Activated gamma-delta T cell treated with Interleukin-2 at 50 U/mL for 16 hours (primary cell): ENCODE data around the gene BCO2.
"Not testable (repeated sequence)": the region's sequence is repeated elsewhere in the genome, so short reads cannot be mapped to it uniquely, and the experiment has no call there.

Source experiments
- DNase-seq: peaks from one replicate; pipeline ENCODE4 v3.0.0-alpha.2; 2020

Gene BCO2

GRCh38 chr11:112174789-112175598, at the start of gene BCO2:
Gene BCO2 (plus strand): TSS chr11:112175512. CDS start chr11:112175602, 90 bp downstream.
- peak; percentile 23 for DNase-seq

DNA sequence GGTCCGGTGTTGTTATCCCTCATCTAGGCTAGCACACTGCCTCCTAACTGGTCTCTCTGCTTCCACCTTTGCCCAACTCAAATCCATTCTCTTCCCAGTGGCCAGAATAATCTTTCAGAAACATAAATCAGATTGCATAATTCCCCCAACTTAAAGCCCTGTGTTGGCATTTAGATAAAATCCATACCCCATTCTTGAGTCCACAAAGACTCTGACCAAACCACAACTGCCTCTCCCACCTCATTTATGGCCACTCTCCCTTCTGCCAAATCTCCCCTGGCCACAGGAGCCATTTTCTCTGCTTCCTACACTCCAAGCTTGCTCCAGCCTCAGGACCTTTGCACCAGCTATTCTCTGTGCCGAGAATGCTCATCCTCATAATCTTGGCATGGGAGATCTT, 48.3 kb upstream of the BCO2 start:
- DNase-seq, result no peak

DNA sequence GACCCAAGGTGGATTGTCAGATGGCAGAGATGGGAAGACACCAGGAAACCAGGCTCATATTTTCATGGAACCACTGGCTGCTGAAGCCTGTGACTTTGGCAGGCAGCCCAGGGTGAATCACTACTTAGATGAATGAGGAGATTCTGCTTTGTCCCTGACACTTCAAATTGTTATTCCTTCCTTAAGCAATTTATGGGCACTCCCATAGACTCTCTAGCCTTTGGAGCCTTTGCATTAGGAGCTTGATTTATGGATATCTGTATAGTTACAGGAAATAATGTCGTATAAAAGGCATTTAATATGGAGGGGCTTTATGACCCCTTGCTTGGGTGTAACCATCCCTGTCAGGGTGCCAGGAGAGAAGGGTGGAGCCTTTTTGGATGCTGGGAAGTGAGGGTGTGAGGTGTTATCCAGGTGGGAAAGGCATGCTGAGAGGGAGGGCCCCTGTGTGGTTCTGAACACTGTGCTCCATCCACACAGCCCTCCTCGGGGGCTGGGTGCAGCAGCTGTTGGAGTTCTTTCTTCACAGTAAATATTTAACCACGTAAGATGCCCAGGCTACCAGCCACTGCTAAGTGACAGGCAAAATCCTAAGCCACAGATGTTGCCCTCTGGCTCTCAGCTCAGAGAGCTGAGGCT, 46.7 kb upstream of the BCO2 start:
- DNase-seq, result no peak

- no peak for DNase-seq
Observed at GRCh38 chr11:112129656-112130055, 45.7 kb upstream of the BCO2 start.

DNA sequence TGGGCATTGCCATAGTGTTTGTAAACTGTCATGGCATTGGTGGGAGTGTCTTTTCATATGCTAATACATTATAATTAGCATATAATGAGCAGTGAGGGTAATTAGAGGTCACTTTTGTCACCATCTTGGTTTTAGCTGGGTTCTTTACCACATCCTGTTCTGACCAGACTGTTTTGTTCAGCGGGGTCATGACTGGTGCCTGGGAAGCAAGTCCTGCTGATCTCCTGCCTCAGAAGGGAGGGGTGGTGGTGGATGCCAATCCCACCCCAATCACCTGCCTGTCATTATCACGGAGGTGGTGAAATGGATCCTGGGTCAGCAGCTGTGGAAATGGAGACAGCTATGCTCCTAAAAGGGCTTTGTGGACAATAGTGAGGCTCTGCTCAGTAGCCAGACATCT, 42.6 kb upstream of the BCO2 start:
- no peak for DNase-seq

- no peak for DNase-seq
Observed at GRCh38 chr11:112134473-112134872, 40.8 kb upstream of the BCO2 start.

- DNase-seq, result no peak
Observed at GRCh38 chr11:112143597-112143996, 31.7 kb upstream of the BCO2 start.

DNA sequence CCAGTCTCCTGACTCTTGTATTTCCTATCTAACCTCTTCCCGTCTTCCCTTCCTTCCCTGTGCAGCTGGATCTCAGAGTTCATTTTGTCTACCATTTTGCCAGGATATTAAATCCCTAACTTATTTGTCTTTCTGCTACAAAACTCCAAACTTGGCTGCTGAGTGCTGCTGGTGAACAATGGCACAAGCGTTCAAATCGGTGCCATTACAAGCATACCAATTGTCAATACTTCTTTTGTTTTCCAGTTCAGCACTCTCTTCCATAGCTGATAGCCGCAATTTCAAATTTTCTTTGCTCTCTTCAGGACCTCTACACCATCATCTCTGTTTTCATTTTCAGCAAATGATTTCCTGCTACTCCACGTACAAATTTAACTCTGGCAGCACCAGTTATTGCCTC, 24.8 kb upstream of the BCO2 start:
- no peak for DNase-seq

- DNase-seq, result no peak
Observed at GRCh38 chr11:112156153-112156955, 19.0 kb upstream of the BCO2 start.

GRCh38 chr11:112156956-112157766, 18.2 kb upstream of the BCO2 start:
- DNase-seq, result no peak

DNA sequence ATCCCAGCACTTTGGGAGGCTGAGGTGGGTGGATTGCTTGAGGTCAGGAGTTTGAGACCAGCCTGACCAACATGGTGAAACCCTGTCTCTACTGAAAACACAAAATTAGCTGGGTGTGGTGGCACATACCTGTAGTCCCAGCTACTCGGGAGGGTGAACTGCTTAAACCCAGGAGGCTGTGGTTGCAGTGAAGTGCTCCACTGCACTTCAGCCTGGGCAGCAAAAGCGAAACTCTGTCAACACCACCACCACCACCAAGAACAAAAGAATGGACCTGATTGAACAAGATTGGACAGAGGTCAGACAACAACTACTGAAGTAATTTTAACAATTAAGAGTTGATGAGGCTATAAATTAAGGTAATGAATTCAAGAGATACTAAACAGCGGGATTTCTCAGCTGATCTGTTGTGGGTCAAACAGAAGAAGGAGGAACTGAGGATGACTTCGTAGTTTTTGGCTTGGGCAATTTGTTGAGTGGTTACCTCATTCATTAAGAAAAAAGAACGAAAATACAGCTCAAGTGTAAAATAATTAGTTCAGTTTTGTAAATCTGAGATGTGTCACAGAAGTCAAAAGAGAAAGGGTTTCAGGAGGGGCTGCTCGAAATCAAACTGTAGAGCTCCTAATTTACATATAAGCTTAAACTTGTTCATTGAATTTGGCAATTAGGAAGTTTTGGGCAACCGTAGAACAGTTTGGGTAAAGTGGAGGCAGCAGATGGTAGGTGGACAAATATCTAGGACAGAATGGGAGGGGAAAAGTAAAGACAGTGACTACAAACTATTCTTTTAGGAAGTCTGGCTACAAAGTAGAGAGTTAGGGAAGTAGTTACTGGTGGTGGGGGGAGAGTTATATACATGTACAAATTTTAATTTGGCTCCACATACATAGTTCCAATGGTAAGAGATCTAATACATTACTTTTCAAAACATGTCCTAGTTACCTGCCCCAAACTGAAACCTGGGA, 15.9 kb upstream of the BCO2 start:
- no peak for DNase-seq

GRCh38 chr11:112160091-112160848, 15.0 kb upstream of the BCO2 start:
- DNase-seq, result no peak

DNA sequence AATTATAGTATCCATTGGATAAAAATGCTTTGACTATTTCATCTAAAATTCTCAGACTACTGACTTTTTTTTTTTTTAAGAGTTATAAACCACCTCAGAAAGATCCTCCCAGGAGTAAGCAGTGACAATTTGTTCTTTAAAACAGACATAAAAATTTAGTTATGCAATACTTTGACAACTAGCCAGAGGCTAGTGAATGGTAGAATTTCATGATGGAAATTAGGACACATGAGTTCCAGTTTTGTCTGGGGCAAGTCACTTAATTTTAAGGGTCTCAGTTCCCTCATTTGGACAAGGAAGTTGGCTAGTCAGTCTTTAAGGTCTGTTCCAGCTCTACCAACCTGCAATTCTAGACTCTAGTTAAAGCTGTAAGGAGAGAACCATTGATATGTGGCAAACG, 14.3 kb upstream of the BCO2 start:
- DNase-seq, result no peak

- DNase-seq, result not testable (repeated sequence)
Observed at GRCh38 chr11:112162200-112162599, 13.1 kb upstream of the BCO2 start.

DNA sequence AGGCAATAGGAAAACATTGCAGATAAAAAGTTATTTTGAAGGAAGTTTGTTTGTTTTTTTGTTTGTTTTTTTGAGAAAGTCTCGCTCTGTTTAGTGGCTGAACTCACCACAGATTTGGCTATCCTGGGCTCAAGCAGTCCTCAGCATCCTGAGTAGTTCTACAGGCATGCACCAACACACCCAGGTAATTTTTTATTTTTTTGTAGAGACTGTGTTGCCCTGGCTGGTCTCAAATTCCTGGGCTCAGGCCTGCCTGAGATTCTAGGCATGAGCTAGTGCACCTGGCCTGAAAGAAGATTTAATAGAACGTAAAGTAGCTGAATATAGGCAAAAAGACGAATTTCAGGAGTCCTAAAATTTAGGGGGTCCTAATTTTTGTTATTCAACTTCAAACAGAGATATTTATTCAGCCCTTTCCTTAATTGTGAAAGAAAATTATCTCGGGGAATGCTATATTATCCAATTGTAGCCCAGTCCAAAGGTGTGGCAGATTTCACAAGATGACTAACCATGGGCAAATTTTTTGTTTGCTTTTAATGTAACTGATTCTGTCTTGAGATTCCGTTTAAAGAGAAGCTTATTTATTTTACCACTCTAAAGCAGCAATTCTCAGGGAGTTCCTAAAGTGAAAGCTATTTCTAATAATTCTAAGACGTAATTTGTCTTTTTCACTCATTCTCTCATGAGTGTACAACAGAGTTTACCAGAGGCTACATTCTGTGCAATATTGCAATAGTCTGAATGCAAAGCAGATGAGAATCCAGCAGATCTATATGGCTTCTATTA, 12.4 kb upstream of the BCO2 start:
- DNase-seq, result no peak

DNA sequence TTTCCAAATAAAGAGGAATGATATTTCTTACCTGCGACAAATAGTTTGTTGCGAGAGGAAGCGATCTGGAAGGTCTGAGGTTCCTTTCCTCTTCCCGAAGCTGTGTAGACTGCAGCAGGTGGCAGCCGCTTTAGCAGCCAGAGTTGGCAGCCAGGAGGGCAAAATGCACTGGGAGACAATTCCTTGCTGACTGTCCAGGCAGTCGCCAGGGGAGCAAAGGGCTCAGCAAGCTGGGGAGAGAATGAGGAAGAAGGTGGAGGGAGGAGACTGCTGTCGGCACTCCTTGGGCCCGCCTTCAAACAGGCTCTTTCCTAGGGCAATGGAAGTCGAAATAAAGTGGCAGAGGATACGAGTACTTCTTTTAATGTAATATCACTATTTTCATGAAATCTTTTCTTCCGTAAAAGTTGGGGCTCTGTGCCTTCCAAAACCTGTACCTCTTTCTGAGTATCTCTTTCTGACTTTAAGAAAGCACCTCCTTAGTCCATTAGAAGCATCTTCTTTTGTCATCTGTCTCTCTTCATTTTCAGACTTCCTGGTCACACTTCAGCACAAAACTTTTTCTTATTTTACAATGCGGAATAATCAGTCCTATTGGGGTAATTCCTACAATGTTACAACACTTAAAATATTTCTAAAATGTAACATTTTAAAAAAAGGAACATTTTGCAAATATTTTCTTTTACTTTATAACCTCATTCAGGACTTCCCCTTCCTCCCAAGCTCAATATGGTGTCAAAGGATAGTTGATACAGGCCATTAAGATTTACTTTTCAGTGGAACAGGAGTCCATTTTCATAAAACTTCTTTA, 11.2 kb upstream of the BCO2 start, which contains the start of gene IL18:
Gene IL18, minus strand, starts transcription at position 220 of the 811 bp plus-strand sequence. CDS start 9,041 bp downstream, outside the sequence.
- no peak for DNase-seq

GRCh38 chr11:112165049-112165448, 10.3 kb upstream of the BCO2 start:
- DNase-seq, result no peak

DNA sequence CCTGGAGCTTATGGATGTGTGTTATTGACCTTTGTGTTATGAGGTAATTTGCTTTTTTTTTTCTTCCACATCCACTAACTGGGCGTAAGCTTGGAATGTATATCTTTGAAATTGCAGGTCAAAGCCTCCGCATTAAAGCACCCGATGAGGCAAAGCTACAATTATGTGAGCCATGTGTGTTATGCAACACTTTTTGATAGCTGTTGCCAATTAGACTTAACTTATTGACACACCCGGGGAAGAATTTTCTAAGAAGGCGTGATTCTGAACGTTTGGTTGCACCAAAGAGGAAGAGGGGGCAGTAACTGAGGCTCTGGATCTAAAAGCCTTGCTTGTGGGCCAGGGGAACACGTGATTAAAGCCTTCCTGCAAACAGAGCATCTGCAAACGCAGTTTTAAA, 8.8 kb upstream of the BCO2 start:
- DNase-seq, result no peak

GRCh38 chr11:112167145-112167544, 8.2 kb upstream of the BCO2 start, which contains the start of gene TEX12:
Gene TEX12 (plus strand): TSS chr11:112167372. CDS start chr11:112169269, 1,897 bp downstream.
- no peak for DNase-seq
